SK-N-SH (cell line): ENCODE measurements around the gene EIF5A. TPM values are rescaled to one million over a fixed set of nuclear protein-coding genes. Genes with fewer than 3 reads are reported as not detected.

Source experiments
- CTCF ChIA-PET: fragments of 300-600, 350-600 bp; formaldehyde crosslinking; extraction: SDS; loops from one replicate; lab custom pipeline; 2021; lab: Yijun Ruan, JAX
- POLR2A ChIA-PET: fragments of 350-600 bp; sonication (Branson Sonifier 250); formaldehyde crosslinking; extraction: SDS; loops from one replicate; lab custom pipeline; 2020; ENCODE audit warnings: antibody characterized with exemption, inconsistent platforms; lab: Yijun Ruan, JAX
- DNase-seq: peaks from one replicate; pipeline ENCODE4 v3.0.0; 2012
- H2AFZ ChIP-seq: fragments of 200-600 bp; sonication (generic); 2 replicates; pipeline ENCODE4 v1.8.1; 2016; ENCODE audit warnings: antibody characterized with exemption, mild to moderate bottlenecking, low read depth
- H3F3A ChIP-seq: fragments of 200-600 bp; sonication (generic); replicated peaks from 2 replicates; pipeline ENCODE3; 2016; ENCODE audit warnings: antibody characterized with exemption, mild to moderate bottlenecking; ENCODE audit not compliant: insufficient read depth
- H3K27ac ChIP-seq, 2 experiments: fragments of 200-500 bp in 1 of 2; fragments of 200-600 bp in 1 of 2; sonication (Bioruptor generic) in 1 of 2; sonication (generic), shearing (Covaris generic) in 1 of 2; 2 replicates each; pipeline versions ENCODE4 v1.5.1 to v1.6.1; 2014 to 2016; ENCODE audit warnings: low read depth in 2 of 2, inconsistent platforms in 1 of 2, low read length in 1 of 2, mild to moderate bottlenecking in 1 of 2, mixed read lengths in 1 of 2
- H3K27me3 ChIP-seq: fragments of 200-600 bp; sonication (generic), shearing (Covaris generic); 2 replicates; pipeline ENCODE4 v1.6.1; 2016; ENCODE audit warnings: mixed run types; ENCODE audit not compliant: insufficient read depth
- H3K36me3 ChIP-seq, 2 experiments: fragments of 200-500 bp in 1 of 2; fragments of 200-600 bp in 1 of 2; sonication (Bioruptor generic) in 1 of 2; sonication (generic) in 1 of 2; replicated peaks in 1 of 2; 2 replicates each; pipeline versions ENCODE3 to v1.5.1; 2014 to 2016; ENCODE audit warnings: low read length in 1 of 2, mild to moderate bottlenecking in 1 of 2; ENCODE audit not compliant: insufficient read depth in 2 of 2, control insufficient read depth in 1 of 2
- H3K4me1 ChIP-seq, 2 experiments: fragments of 200-500 bp in 1 of 2; fragments of 200-600 bp in 1 of 2; sonication (Bioruptor generic) in 1 of 2; sonication (generic), shearing (Covaris generic) in 1 of 2; 2 replicates each; pipeline versions ENCODE4 v1.5.1 to v1.6.1; 2014 to 2016; ENCODE audit warnings: low read depth in 1 of 2, low read length in 1 of 2, mixed run types in 1 of 2; ENCODE audit not compliant: insufficient read depth in 2 of 2, control insufficient read depth in 1 of 2
- H3K4me2 ChIP-seq: fragments of 200-600 bp; sonication (generic), shearing (Covaris generic); 2 replicates; pipeline ENCODE4 v1.6.1; 2017; ENCODE audit warnings: mixed run types
- H3K4me3 ChIP-seq, 2 experiments: fragments of 200-500 bp in 1 of 2; fragments of 200-600 bp in 1 of 2; sonication (Bioruptor generic) in 1 of 2; sonication (generic), shearing (Covaris generic) in 1 of 2; 2 replicates each; pipeline versions ENCODE4 v1.5.1 to v1.8.1; 2014 to 2016; ENCODE audit warnings: low read depth in 2 of 2, inconsistent platforms in 1 of 2, low read length in 1 of 2, mild to moderate bottlenecking in 1 of 2, mixed read lengths in 1 of 2, moderate library complexity in 1 of 2
- H3K79me2 ChIP-seq: fragments of 200-600 bp; sonication (generic); 2 replicates; pipeline ENCODE4 v1.8.1; 2017; ENCODE audit warnings: mild to moderate bottlenecking; ENCODE audit not compliant: insufficient read depth
- H3K9ac ChIP-seq: fragments of 200-600 bp; sonication (generic); 2 replicates; pipeline ENCODE4 v1.6.1; 2017; ENCODE audit warnings: mixed run types
- H3K9me2 ChIP-seq: fragments of 200-600 bp; sonication (generic); 2 replicates; pipeline ENCODE4 v1.6.1; 2017; ENCODE audit warnings: mixed run types
- H3K9me3 ChIP-seq: fragments of 200-600 bp; sonication (generic); 2 replicates; pipeline ENCODE4 v1.6.1; 2017; ENCODE audit warnings: mixed run types, mild to moderate bottlenecking, moderate library complexity
- H4K20me1 ChIP-seq: fragments of 200-600 bp; sonication (generic); 2 replicates; pipeline ENCODE4 v1.6.1; 2017; ENCODE audit warnings: mild to moderate bottlenecking, mixed run types; ENCODE audit not compliant: insufficient read depth
- CHD2 ChIP-seq: fragments of 150-350 bp; IDR thresholded peaks from 2 replicates; pipeline ENCODE4 v1.6.1; 2018; ENCODE audit warnings: low read length; ENCODE audit not compliant: partially characterized antibody
- CTCF ChIP-seq: fragments of 200-600 bp; sonication (generic); IDR thresholded peaks from 2 replicates; pipeline ENCODE4 v1.6.1; 2017; ENCODE audit warnings: antibody characterized with exemption, mild to moderate bottlenecking, moderate library complexity
- ELF1 ChIP-seq: IDR thresholded peaks from 2 replicates; pipeline ENCODE4 v1.4.0; 2012
- EZH2phosphoT487 ChIP-seq: fragments of 200-600 bp; sonication (generic); IDR thresholded peaks from 2 replicates; pipeline ENCODE4 v1.6.1; 2017; ENCODE audit warnings: low read depth, mixed run types, mild to moderate bottlenecking, antibody characterized with exemption, moderate library complexity, borderline replicate concordance
- FOSL2 ChIP-seq: IDR thresholded peaks from 2 replicates; pipeline ENCODE4 v1.4.0; 2012; ENCODE audit warnings: low read depth, mild to moderate bottlenecking, moderate library complexity, borderline replicate concordance
- GABPA ChIP-seq: IDR thresholded peaks from 2 replicates; pipeline ENCODE4 v1.4.0; 2012; ENCODE audit warnings: low read depth, mild to moderate bottlenecking
- GATA2 ChIP-seq: sonication (generic); formaldehyde crosslinking; IDR thresholded peaks from 2 replicates; pipeline ENCODE4 v1.5.0; 2020; ENCODE audit warnings: mild to moderate bottlenecking, missing genetic modification reagents
- MAX ChIP-seq: IDR thresholded peaks from 2 replicates; pipeline ENCODE4 v1.4.0; 2012; ENCODE audit warnings: low read depth
- MXI1 ChIP-seq: IDR thresholded peaks from 2 replicates; pipeline ENCODE4 v1.6.1; 2012; ENCODE audit warnings: mild to moderate bottlenecking, low read depth, low read length, improper control_type of control experiment
- NRF1 ChIP-seq: IDR thresholded peaks from 2 replicates; pipeline ENCODE4 v1.6.1; 2012; ENCODE audit warnings: low read depth, mild to moderate bottlenecking, low read length
- POLR2AphosphoS5 ChIP-seq: IDR thresholded peaks from 2 replicates; pipeline ENCODE4 v1.6.1; 2012; ENCODE audit warnings: low read depth, low read length
- RAD21 ChIP-seq: IDR thresholded peaks from 2 replicates; pipeline ENCODE4 v1.6.1; 2012; ENCODE audit warnings: mild to moderate bottlenecking, low read length
- RFX5 ChIP-seq: IDR thresholded peaks from 2 replicates; pipeline ENCODE4 v1.6.1; 2012; ENCODE audit warnings: mild to moderate bottlenecking, improper control_type of control experiment, low read length
- RXRA ChIP-seq: IDR thresholded peaks from 2 replicates; pipeline ENCODE4 v1.4.0; 2012; ENCODE audit warnings: low read depth, mild to moderate bottlenecking, borderline replicate concordance
- SIN3A ChIP-seq: IDR thresholded peaks from 2 replicates; pipeline ENCODE4 v1.6.1; 2012; ENCODE audit warnings: low read depth, mild to moderate bottlenecking, low read length, moderate library complexity, borderline replicate concordance
- TCF12 ChIP-seq: IDR thresholded peaks from 2 replicates; pipeline ENCODE4 v1.4.0; 2012
- TEAD4 ChIP-seq: IDR thresholded peaks from 2 replicates; pipeline ENCODE4 v1.4.0; 2012; ENCODE audit warnings: mild to moderate bottlenecking, borderline replicate concordance; ENCODE audit not compliant: insufficient read depth
- WGBS: methylation state at CpG from one replicate; pipeline ENCODE4 v1.1.6; 2017; ENCODE audit warnings: low lambda C conversion rate; 5-methylcytosine and 5-hydroxymethylcytosine counted together
- polyA plus RNA-seq, 3 experiments: library from polyadenylated mRNA; depleted of rRNA; stranded (reverse); fragments of >200 nt; gene quantifications; 2 replicates each; pipeline ENCODE4 v1.2.3, GENCODE V29; 2012
- TF ChIP-seq, protein P1 (sequence below): IDR thresholded peaks from 2 replicates; pipeline ENCODE4 v1.6.1; 2012; ENCODE audit warnings: mild to moderate bottlenecking, low read depth, low read length, moderate library complexity
- TF ChIP-seq, protein P2 (sequence below): fragments of 150-350 bp; IDR thresholded peaks from 2 replicates; pipeline ENCODE4 v1.6.1; 2016; ENCODE audit warnings: mild to moderate bottlenecking, low read depth, low read length

Gene EIF5A
- polyA plus RNA-seq, 1 of the 3 experiments (the other 2 are of a cell fraction): 971 TPM

- Histone ChIP-seq H3K36me3 (peaks cover 42 to 53% of the 10 kb centered on the region in 2 experiments), H3K9me2 (no peaks in the 10 kb centered on the region)
- no peak for TF ChIP-seq CHD2
- no peak for TF ChIP-seq GABPA
- no peak; the same call in 1 of the 2 replicates for TF ChIP-seq POLR2AphosphoS5
- TF ChIP-seq, all 33 proteins: peak for 0
- Histone ChIP-seq H3K4me3 (no peak overlapping the region), H3K27me3 (no peaks in the 10 kb centered on the region), H2AFZ (no peak overlapping the region), H3K27ac (no peak overlapping the region; a peak in 1 of 4 replicates), H3F3A (peaks cover 71% of the 10 kb centered on the region), H3K4me2 (0 out of 2 replicates have a peak overlapping the region, but pooled peaks have one; percentile 90), H3K9ac (no peak overlapping the region), H4K20me1 (peaks cover 62% of the 10 kb centered on the region), H3K79me2 (peaks cover 70% of the 10 kb centered on the region), H3K4me1 (peaks cover 23 to 49% of the 10 kb centered on the region in 2 experiments), H3K9me3 (no peaks in the 10 kb centered on the region)
- WGBS: 85% methylated on average over 7 of the region's 7 CpGs
- POLR2A ChIA-PET: interaction anchor here (0.9 kb wide), 1 partner anchor 90 kb away, joined by 3 read pairs; no protein-coding TSS in a partner anchor
- no peak for DNase-seq
- CTCF ChIA-PET: interaction anchor here (1.4 to 1.7 kb wide), 3 partner anchors 14 to 265 kb away, joined by 3 to 8 read pairs (median 4); no protein-coding TSS in a partner anchor
Observed at GRCh38 chr17:7311110-7311705, 3.8 kb downstream of the EIF5A start.

DNA sequence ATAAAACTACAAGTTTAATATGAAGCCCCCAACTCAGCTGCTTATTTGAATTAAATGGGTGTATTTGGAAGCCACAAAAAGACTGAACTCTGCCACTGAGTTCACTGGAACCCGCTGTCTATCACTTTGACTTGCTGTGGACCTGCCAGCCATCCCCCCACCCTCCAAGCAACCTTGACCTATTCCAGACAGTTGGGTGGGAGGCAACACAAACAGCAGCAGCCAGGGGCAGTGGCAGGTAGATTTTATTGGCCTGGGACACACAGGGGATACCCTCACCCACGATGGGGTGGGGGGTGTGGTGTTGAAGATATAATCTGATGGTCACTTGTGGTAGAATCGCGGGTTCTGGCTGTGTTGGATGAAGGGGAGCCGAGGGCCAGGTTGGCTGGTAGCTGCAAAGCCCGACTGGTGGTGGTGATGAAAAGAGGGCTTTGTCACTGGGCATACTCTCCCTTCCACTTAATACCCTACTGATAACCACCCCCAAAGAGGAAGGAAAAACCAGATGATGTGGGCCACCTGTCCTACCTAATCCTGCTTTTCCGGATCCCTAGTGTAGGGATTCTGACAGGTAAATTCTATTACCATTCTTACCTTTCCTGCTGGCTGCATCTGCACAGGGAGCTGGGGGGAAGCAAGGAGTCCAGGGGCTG, 5.1 kb downstream of the EIF5A start:
- peaks cover 64% of the 10 kb centered on the region for H3F3A ChIP-seq
- peaks cover 49 to 59% of the 10 kb centered on the region in 2 experiments for H3K36me3 ChIP-seq
- CTCF ChIA-PET: interaction anchor here (0.6 to 2.2 kb wide), 8 partner anchors 10 to 94 kb away, joined by 3 to 8 read pairs (median 3); no protein-coding TSS in a partner anchor
- peak overlapping the region; percentile 30; the same call in 1 of the 2 replicates for H3K4me2 ChIP-seq
- no peak overlapping the region for H2AFZ ChIP-seq
- no peak overlapping the region for H3K4me3 ChIP-seq
- H3K9me2 ChIP-seq: no peaks in the 10 kb centered on the region
- 65% methylated on average over 7 of the region's 7 CpGs for WGBS
- no peak overlapping the region for H3K9ac ChIP-seq
- POLR2A ChIA-PET: interaction anchor here (1.2 kb wide), 1 partner anchor 17 kb away, joined by 6 read pairs; the partner anchor contains the start of gene NEURL4
- peaks cover 69% of the 10 kb centered on the region for H3K79me2 ChIP-seq
- H3K9me3 ChIP-seq: no peaks in the 10 kb centered on the region
- peaks cover 23 to 49% of the 10 kb centered on the region in 2 experiments for H3K4me1 ChIP-seq
- no peak for DNase-seq
- H4K20me1 ChIP-seq: peaks cover 62% of the 10 kb centered on the region
- TF ChIP-seq RXRA: no peak
- TF ChIP-seq NRF1: no peak
- TF ChIP-seq GABPA: no peak
- TF ChIP-seq, protein P1, sequence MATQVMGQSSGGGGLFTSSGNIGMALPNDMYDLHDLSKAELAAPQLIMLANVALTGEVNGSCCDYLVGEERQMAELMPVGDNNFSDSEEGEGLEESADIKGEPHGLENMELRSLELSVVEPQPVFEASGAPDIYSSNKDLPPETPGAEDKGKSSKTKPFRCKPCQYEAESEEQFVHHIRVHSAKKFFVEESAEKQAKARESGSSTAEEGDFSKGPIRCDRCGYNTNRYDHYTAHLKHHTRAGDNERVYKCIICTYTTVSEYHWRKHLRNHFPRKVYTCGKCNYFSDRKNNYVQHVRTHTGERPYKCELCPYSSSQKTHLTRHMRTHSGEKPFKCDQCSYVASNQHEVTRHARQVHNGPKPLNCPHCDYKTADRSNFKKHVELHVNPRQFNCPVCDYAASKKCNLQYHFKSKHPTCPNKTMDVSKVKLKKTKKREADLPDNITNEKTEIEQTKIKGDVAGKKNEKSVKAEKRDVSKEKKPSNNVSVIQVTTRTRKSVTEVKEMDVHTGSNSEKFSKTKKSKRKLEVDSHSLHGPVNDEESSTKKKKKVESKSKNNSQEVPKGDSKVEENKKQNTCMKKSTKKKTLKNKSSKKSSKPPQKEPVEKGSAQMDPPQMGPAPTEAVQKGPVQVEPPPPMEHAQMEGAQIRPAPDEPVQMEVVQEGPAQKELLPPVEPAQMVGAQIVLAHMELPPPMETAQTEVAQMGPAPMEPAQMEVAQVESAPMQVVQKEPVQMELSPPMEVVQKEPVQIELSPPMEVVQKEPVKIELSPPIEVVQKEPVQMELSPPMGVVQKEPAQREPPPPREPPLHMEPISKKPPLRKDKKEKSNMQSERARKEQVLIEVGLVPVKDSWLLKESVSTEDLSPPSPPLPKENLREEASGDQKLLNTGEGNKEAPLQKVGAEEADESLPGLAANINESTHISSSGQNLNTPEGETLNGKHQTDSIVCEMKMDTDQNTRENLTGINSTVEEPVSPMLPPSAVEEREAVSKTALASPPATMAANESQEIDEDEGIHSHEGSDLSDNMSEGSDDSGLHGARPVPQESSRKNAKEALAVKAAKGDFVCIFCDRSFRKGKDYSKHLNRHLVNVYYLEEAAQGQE: no peak
- no peak for TF ChIP-seq FOSL2
- TF ChIP-seq ELF1: no peak
- no peak for TF ChIP-seq CHD2
- TF ChIP-seq, protein P2, sequence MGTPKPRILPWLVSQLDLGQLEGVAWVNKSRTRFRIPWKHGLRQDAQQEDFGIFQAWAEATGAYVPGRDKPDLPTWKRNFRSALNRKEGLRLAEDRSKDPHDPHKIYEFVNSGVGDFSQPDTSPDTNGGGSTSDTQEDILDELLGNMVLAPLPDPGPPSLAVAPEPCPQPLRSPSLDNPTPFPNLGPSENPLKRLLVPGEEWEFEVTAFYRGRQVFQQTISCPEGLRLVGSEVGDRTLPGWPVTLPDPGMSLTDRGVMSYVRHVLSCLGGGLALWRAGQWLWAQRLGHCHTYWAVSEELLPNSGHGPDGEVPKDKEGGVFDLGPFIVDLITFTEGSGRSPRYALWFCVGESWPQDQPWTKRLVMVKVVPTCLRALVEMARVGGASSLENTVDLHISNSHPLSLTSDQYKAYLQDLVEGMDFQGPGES: no peak
- no peak for TF ChIP-seq TCF12
- no peak for TF ChIP-seq MAX
- no peak for TF ChIP-seq EZH2phosphoT487
- no peak for TF ChIP-seq RFX5
- no peak for TF ChIP-seq SIN3A
- TF ChIP-seq MXI1: no peak
- no peak for TF ChIP-seq RAD21
- TF ChIP-seq TEAD4: no peak
- TF ChIP-seq GATA2 (CRISPR knock-in tag): no peak
- TF ChIP-seq CTCF: no peak
- no peaks in the 10 kb centered on the region for H3K27me3 ChIP-seq
- H3K27ac ChIP-seq: 0 out of 4 replicates have a peak overlapping the region, but pooled peaks of 1 of the 2 experiments have one; percentile 8
